ENCODE data around the gene EP300. TPM values are rescaled to one million over a fixed set of nuclear protein-coding genes. Genes with fewer than 3 reads are reported as not detected.

The EP300 gene
- polyA plus RNA-seq, 1 experiment = 19.6 TPM

DNA sequence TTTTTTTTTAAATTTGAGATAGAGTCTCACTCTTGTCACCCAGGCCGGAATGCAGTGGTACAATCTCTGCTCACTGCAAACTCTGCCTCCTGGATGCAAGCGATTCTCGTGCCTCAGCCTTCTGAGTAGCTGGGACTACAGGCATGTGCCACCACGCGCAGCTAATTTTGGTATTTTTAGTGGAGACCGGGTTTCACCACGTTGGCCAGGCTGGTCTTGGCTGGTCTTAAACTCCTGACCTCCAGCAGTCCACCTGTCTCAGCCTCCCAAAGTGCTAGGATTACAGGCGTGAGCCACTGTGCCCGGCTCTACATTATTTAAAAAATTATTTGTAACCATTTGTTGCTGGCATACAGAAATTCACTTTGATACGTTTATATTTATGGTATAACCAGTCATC lies 18.6 kb downstream of the EP300 start:
- H3K9me3 ChIP-seq (ENCODE audit: control insufficient read depth, insufficient read depth, low read length) = no peaks in the 10 kb centered on the region
- H3K27ac ChIP-seq (ENCODE audit: low read depth, low read length) = no peak overlapping the region
- H3K27me3 ChIP-seq (ENCODE audit: control insufficient read depth, insufficient read depth, low read length) = no peaks in the 10 kb centered on the region
- TF ChIP-seq CTCF (IDR thresholded peaks at IDR 0.05; ENCODE audit: low read depth, low read length) = no peak
- DNase-seq (ENCODE audit: low read depth, low spot score) = no peak
- CTCF ChIA-PET = no interaction called here
- POLR2A ChIA-PET = no interaction called here
- no peak overlapping the region for H3K4me3 ChIP-seq (ENCODE audit: low read depth, low read length)

DNA sequence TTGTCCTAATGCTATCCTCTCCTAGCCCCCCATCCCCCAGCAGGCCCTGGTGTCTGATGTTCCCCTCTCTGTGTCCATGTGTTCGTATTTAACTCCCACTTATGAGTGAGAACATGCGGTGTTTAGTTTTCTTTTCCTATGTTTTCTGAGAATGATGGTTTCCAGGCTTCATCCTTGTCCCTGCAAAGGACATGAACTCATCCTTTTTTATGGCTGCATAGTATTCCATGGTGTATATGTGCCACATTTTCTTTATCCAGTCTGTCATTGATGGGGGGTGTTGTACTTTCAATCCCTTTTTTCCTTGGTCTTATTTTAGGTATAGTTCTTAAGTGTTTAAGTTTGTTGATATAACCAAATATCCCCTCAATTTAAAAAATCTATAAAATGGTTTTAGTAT lies 23.9 kb downstream of the EP300 start:
- ChIA-PET CTCF (no interaction called here), POLR2A (no interaction called here)
- Histone ChIP-seq H3K27ac (ENCODE audit: low read depth, low read length) (no peak overlapping the region), H3K9me3 (ENCODE audit: control insufficient read depth, insufficient read depth, low read length) (no peaks in the 10 kb centered on the region), H3K4me3 (ENCODE audit: low read depth, low read length) (no peak overlapping the region), H3K27me3 (ENCODE audit: control insufficient read depth, insufficient read depth, low read length) (no peaks in the 10 kb centered on the region)
- DNase-seq (ENCODE audit: low read depth, low spot score) = no peak
- no peak for TF ChIP-seq CTCF (IDR thresholded peaks at IDR 0.05; ENCODE audit: low read depth, low read length)

DNA sequence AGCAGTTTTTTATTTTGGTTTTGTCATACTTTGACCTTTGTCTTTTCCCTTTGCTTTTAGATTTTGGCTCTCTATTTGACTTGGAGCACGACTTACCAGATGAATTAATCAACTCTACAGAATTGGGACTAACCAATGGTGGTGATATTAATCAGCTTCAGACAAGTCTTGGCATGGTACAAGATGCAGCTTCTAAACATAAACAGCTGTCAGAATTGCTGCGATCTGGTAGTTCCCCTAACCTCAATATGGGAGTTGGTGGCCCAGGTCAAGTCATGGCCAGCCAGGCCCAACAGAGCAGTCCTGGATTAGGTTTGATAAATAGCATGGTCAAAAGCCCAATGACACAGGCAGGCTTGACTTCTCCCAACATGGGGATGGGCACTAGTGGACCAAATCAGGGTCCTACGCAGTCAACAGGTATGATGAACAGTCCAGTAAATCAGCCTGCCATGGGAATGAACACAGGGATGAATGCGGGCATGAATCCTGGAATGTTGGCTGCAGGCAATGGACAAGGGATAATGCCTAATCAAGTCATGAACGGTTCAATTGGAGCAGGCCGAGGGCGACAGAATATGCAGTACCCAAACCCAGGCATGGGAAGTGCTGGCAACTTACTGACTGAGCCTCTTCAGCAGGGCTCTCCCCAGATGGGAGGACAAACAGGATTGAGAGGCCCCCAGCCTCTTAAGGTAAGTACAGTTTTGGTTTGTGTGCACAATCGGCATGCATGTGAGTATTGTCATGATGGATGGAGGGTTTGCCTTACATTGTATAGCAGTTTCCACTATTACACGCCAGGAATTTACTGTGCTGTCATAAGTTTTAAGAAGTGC lies 25.0 kb downstream of the EP300 start:
- POLR2A ChIA-PET = no interaction called here
- CTCF ChIA-PET = no interaction called here

GRCh38 chr22:41123151-41123550 lies 30.8 kb downstream of the EP300 start:
- POLR2A ChIA-PET = interaction anchor here (0.6 kb wide), 1 partner anchor 614 kb away, joined by 4 read pairs; no protein-coding TSS in a partner anchor

More for the DNA sequence above, 25.0 kb downstream of the EP300 start:
- H3K27ac ChIP-seq (ENCODE audit: low read depth, low read length) = no peak overlapping the region
- H3K4me3 ChIP-seq (ENCODE audit: low read depth, low read length) = no peak overlapping the region
- DNase-seq (ENCODE audit: low read depth, low spot score) = no peak
- TF ChIP-seq CTCF (IDR thresholded peaks at IDR 0.05; ENCODE audit: low read depth, low read length) = no peak
- H3K9me3 ChIP-seq (ENCODE audit: control insufficient read depth, insufficient read depth, low read length) = no peaks in the 10 kb centered on the region
- H3K27me3 ChIP-seq (ENCODE audit: control insufficient read depth, insufficient read depth, low read length) = no peaks in the 10 kb centered on the region

More at GRCh38 chr22:41123151-41123550, 30.8 kb downstream of the EP300 start:
- no peak for TF ChIP-seq CTCF (IDR thresholded peaks at IDR 0.05; ENCODE audit: low read depth, low read length)
- no peak for DNase-seq (ENCODE audit: low read depth, low spot score)
- CTCF ChIA-PET = interaction anchor here (1.1 kb wide), 1 partner anchor 201 kb away, joined by 4 read pairs; no protein-coding TSS in a partner anchor
- H3K27me3 ChIP-seq (ENCODE audit: control insufficient read depth, insufficient read depth, low read length) = no peaks in the 10 kb centered on the region
- no peak overlapping the region for H3K4me3 ChIP-seq (ENCODE audit: low read depth, low read length)
- no peak overlapping the region for H3K27ac ChIP-seq (ENCODE audit: low read depth, low read length)
- no peaks in the 10 kb centered on the region for H3K9me3 ChIP-seq (ENCODE audit: control insufficient read depth, insufficient read depth, low read length)

All from AG04450 (cell line).